HepG2 (cell line): ENCODE results near the gene GUCY1A2. TPM values are rescaled to one million over a fixed set of nuclear protein-coding genes. Genes with fewer than 3 reads are reported as not detected.

Experiments used
- ATAC-seq: fragments of 200-7000 bp; cut with Tn5 transposase; 3 replicates; pipeline ENCODE4 v1.9.1; 2020; ENCODE audit warnings: mild to moderate bottlenecking, moderate library complexity
- BruUV-seq: library from RNA; stranded (reverse); fragments of 400-500 nt; replicated peaks from 2 replicates; lab custom pipeline; 2021; lab: Mats Ljungman, UMichigan
- CTCF ChIA-PET: fragments of 300-600 bp; formaldehyde crosslinking; extraction: SDS; loops from one replicate; lab custom pipeline; 2021; ENCODE audit warnings: low total read pairs, inconsistent platforms, low intra/inter-chr PET ratio; lab: Yijun Ruan, JAX
- POLR2A ChIA-PET: fragments of 350-600 bp; sonication (Branson Sonifier 250); formaldehyde crosslinking; loops from one replicate; lab custom pipeline; 2020; ENCODE audit warnings: antibody characterized with exemption, inconsistent platforms; lab: Yijun Ruan, JAX
- DNase-seq: peaks from one replicate; pipeline ENCODE4 v3.0.0-alpha.2; 2015; ENCODE audit warnings: low spot score
- FAIRE-seq: peaks from 3 replicates; lab custom pipeline; 2011; peaks lifted over from hg19 to GRCh38; lab: Jason Lieb, UNC
- H2AFZ ChIP-seq: one replicate; pipeline ENCODE4 v1.6.1; 2011; ENCODE audit warnings: low read length, inconsistent platforms
- H3K27ac ChIP-seq: fragments of 300-600 bp; 3 replicates; pipeline ENCODE4 v1.8.0; 2011; ENCODE audit warnings: mixed run types, mild to moderate bottlenecking, mixed read lengths, low read length, inconsistent platforms; ENCODE audit not compliant: insufficient read depth; ENCODE audit errors: extremely low read length
- H3K27me3 ChIP-seq, 2 experiments: fragments of 200-600 bp in 1 of 2; 2 replicates in 1 of 2; 3 replicates in 1 of 2; pipeline versions ENCODE4 v1.6.0 to v1.8.0; 2011; ENCODE audit warnings: low read length in 2 of 2, mild to moderate bottlenecking in 2 of 2, moderate library complexity in 2 of 2, inconsistent platforms in 1 of 2; ENCODE audit not compliant: insufficient read depth in 2 of 2, control insufficient read depth in 1 of 2
- H3K36me3 ChIP-seq, 2 experiments: fragments of 200-600 bp in 1 of 2; replicated peaks in 1 of 2; 2 replicates in 1 of 2; 3 replicates in 1 of 2; pipeline versions ENCODE4 v1.5.1 to v1.8.0; 2011; ENCODE audit warnings: low read length in 2 of 2, inconsistent platforms in 1 of 2; ENCODE audit not compliant: insufficient read depth in 2 of 2, control insufficient read depth in 1 of 2
- H3K4me1 ChIP-seq: 2 replicates; pipeline ENCODE4 v1.5.1; 2012; ENCODE audit warnings: low read length, inconsistent platforms; ENCODE audit not compliant: insufficient read depth
- H3K4me2 ChIP-seq: 2 replicates; pipeline ENCODE4 v1.6.0; 2011; ENCODE audit warnings: low read depth, low read length, inconsistent platforms
- H3K4me3 ChIP-seq, 3 experiments: fragments of 200-600 bp in 1 of 3; sonication (generic), shearing (Covaris generic) in 1 of 3; replicated peaks in 1 of 3; 2 replicates each; pipeline ENCODE4 v1.5.1; 2011 to 2016; ENCODE audit warnings: low read length in 3 of 3, inconsistent platforms in 2 of 3, low read depth in 2 of 3, mild to moderate bottlenecking in 2 of 3, control low read depth in 1 of 3, mixed read lengths in 1 of 3; ENCODE audit not compliant: insufficient read depth in 1 of 3
- H3K79me2 ChIP-seq: one replicate; pipeline ENCODE4 v1.6.1; 2011; ENCODE audit warnings: low read length, inconsistent platforms; ENCODE audit not compliant: insufficient read depth
- H3K9ac ChIP-seq: 2 replicates; pipeline ENCODE4 v1.6.0; 2011; ENCODE audit warnings: mild to moderate bottlenecking, low read depth, low read length, inconsistent platforms; ENCODE audit not compliant: insufficient read depth
- H3K9me3 ChIP-seq: 2 replicates; pipeline ENCODE4 v1.5.1; 2012; ENCODE audit warnings: mild to moderate bottlenecking, low read length
- H4K20me1 ChIP-seq: 2 replicates; pipeline ENCODE4 v1.6.0; 2011; ENCODE audit warnings: inconsistent platforms, mild to moderate bottlenecking, low read length, moderate library complexity; ENCODE audit not compliant: insufficient read depth
- DPF2 ChIP-seq: sonication (generic); formaldehyde crosslinking; IDR thresholded peaks from 2 replicates; pipeline ENCODE4 v1.4.0; 2020; ENCODE audit warnings: mild to moderate bottlenecking, low read depth, missing genetic modification reagents, borderline replicate concordance
- HNRNPK ChIP-seq: fragments of 200-400 bp; formaldehyde crosslinking; IDR thresholded peaks from 2 replicates; pipeline ENCODE4 v1.6.1; 2018; ENCODE audit warnings: low read length, low read depth, moderate library complexity, mild to moderate bottlenecking; ENCODE audit not compliant: poor library complexity, severe bottlenecking
- LCORL ChIP-seq, 2 experiments: fragments of 450-650 bp in 1 of 2; sonication (generic) in 1 of 2; formaldehyde crosslinking in 1 of 2; IDR thresholded peaks; 2 replicates each; pipeline versions ENCODE4 v1.5.0 to v1.6.1; 2017 to 2020; ENCODE audit warnings: antibody characterized with exemption in 1 of 2, missing genetic modification reagents in 1 of 2
- MIER2 ChIP-seq: IDR thresholded peaks from 2 replicates; pipeline ENCODE4 v1.6.1; 2016; ENCODE audit warnings: missing biosample characterization, missing genetic modification reagents
- PCBP1 ChIP-seq: fragments of 200-400 bp; formaldehyde crosslinking; IDR thresholded peaks from 2 replicates; pipeline ENCODE4 v1.6.1; 2017; ENCODE audit warnings: mild to moderate bottlenecking, low read depth, low read length, borderline replicate concordance
- PCBP2 ChIP-seq: fragments of 200-400 bp; formaldehyde crosslinking; optimal IDR thresholded peaks from 2 replicates; pipeline ENCODE3; 2018; ENCODE audit warnings: low read length, low read depth; ENCODE audit not compliant: poor library complexity, severe bottlenecking
- POGK ChIP-seq: sonication (generic); formaldehyde crosslinking; conservative IDR thresholded peaks from 2 replicates; pipeline ENCODE4 v1.8.0; 2022; ENCODE audit warnings: mild to moderate bottlenecking, moderate library complexity, missing genetic modification reagents
- ZFP36L1 ChIP-seq: sonication (generic); formaldehyde crosslinking; IDR thresholded peaks from 2 replicates; pipeline ENCODE4 v1.8.0; 2022; ENCODE audit warnings: mild to moderate bottlenecking, missing genetic modification reagents, moderate library complexity
- ZNF251 ChIP-seq: sonication (generic); formaldehyde crosslinking; IDR thresholded peaks from 2 replicates; pipeline ENCODE4 v1.9.0; 2021; ENCODE audit warnings: mild to moderate bottlenecking, missing genetic modification reagents
- ZNF343 ChIP-seq: sonication (generic); formaldehyde crosslinking; IDR thresholded peaks from 2 replicates; pipeline ENCODE4 v1.4.0; 2020; ENCODE audit warnings: mild to moderate bottlenecking, missing genetic modification reagents
- ZNF44 ChIP-seq: sonication (generic); formaldehyde crosslinking; IDR thresholded peaks from 2 replicates; pipeline ENCODE4 v1.5.1; 2020; ENCODE audit warnings: mild to moderate bottlenecking, missing genetic modification reagents
- ZNF484 ChIP-seq: sonication (generic); formaldehyde crosslinking; IDR thresholded peaks from 2 replicates; pipeline ENCODE4 v1.5.1; 2020; ENCODE audit warnings: mild to moderate bottlenecking, low read depth, missing genetic modification reagents, borderline replicate concordance
- ZNF503 ChIP-seq: sonication (generic); formaldehyde crosslinking; IDR thresholded peaks from 2 replicates; pipeline ENCODE4 v1.4.0; 2020; ENCODE audit warnings: missing genetic modification reagents
- ZNF567 ChIP-seq: sonication (generic); formaldehyde crosslinking; IDR thresholded peaks from 2 replicates; pipeline ENCODE4 v1.8.1; 2023; ENCODE audit warnings: mild to moderate bottlenecking, missing genetic modification reagents, borderline replicate concordance
- ZNF576 ChIP-seq: sonication (generic); formaldehyde crosslinking; IDR thresholded peaks from 2 replicates; pipeline ENCODE4 v1.4.0; 2020; ENCODE audit warnings: mild to moderate bottlenecking, missing genetic modification reagents
- ZNF577 ChIP-seq: sonication (generic); formaldehyde crosslinking; IDR thresholded peaks from 2 replicates; pipeline ENCODE4 v1.4.0; 2020; ENCODE audit warnings: mild to moderate bottlenecking, low read depth, missing genetic modification reagents, borderline replicate concordance
- ZNF687 ChIP-seq: sonication (generic); formaldehyde crosslinking; IDR thresholded peaks from 2 replicates; pipeline ENCODE4 v1.5.1; 2020; ENCODE audit warnings: mild to moderate bottlenecking, missing genetic modification reagents, moderate library complexity
- WGBS: methylation state at CpG from one replicate; pipeline ENCODE4 v1.1.6; 2017; ENCODE audit warnings: low lambda C conversion rate; 5-methylcytosine and 5-hydroxymethylcytosine counted together
- in situ Hi-C: cut with HindIII; loops from 2 replicates; pipeline ENCODE4 v1.10.0; 2017; ENCODE audit warnings: low pct_unique_long_range_greater_than_20kb; ENCODE audit not compliant: extremely low pct_ligation_motif_present
- intact Hi-C: fragments of 100-400 bp; cut with micrococcal nuclease; formaldehyde crosslinking; loops from one replicate; pipeline ENCODE4 v1.10.0; 2022; ENCODE audit not compliant: unreplicated experiment
- polyA plus RNA-seq, 8 experiments: library from polyadenylated mRNA; depleted of rRNA in 3 of 8; stranded (reverse) in 7 of 8; unstranded in 1 of 8; fragments of >200 nt; fragmentation: Illumina TruSeq in 4 of 8; extraction: Trizol in 4 of 8; gene quantifications; 2 replicates each; pipeline versions ENCODE4 v1.2.1 to v1.2.3, GENCODE V29; 2011 to 2016; ENCODE audit warnings: low read depth in 4 of 8, missing spikeins in 1 of 8, mixed read lengths in 1 of 8; ENCODE audit not compliant: insufficient read depth in 1 of 8
- total RNA-seq, 5 experiments: library from RNA; depleted of rRNA; stranded (reverse); fragments of >200 nt; fragmentation: Illumina TruSeq; extraction: Trizol; gene quantifications; 2 replicates each; pipeline ENCODE4 v1.2.3, GENCODE V29; 2016; ENCODE audit warnings: low read depth in 1 of 5

GUCY1A2 gene
- total and polyA plus RNA-seq, 2 of the 13 experiments (the other 11 are each of a cell fraction or from before 2014, with no cell fraction given), result 0.01 to 0.07 TPM

GRCh38 chr11:106856566-106856965 lies 161.7 kb downstream of the GUCY1A2 start:
- no TSS peak for BruUV-seq
- Histone ChIP-seq H3K27ac (no peak overlapping the region), H3K79me2 (no peaks in the 10 kb centered on the region), H3K4me3 (no peak overlapping the region), H4K20me1 (no peaks in the 10 kb centered on the region), H3K36me3 (no peaks in the 10 kb centered on the region), H3K9me3 (0 out of 2 replicates have a peak, but pooled peaks cover 3% of the 10 kb centered on the region), H3K27me3 (no peaks in the 10 kb centered on the region), H3K4me2 (no peak overlapping the region), H3K9ac (no peak overlapping the region), H3K4me1 (no peaks in the 10 kb centered on the region), H2AFZ (no peak overlapping the region)
- no peak for FAIRE-seq
- ATAC-seq, result no peak
- in situ Hi-C loops, result no loop called here
- intact Hi-C loops, result no loop called here
- no peak for DNase-seq
- ChIA-PET POLR2A (no interaction called here), CTCF (no interaction called here)
- 17% methylated on average over 3 of the region's 3 CpGs for WGBS
- TF ChIP-seq ZNF343 (no peak), ZNF577 (CRISPR knock-in tag) (no peak), DPF2 (CRISPR knock-in tag) (no peak), MIER2 (no peak), ZNF687 (CRISPR knock-in tag) (no peak), ZNF44 (CRISPR knock-in tag) (no peak), ZFP36L1 (CRISPR knock-in tag) (no peak), LCORL (IDR thresholded peaks at IDR 0.05) (no peak), LCORL (CRISPR knock-in tag; IDR thresholded peaks at IDR 0.05) (no peak), POGK (CRISPR knock-in tag) (no peak), PCBP2 (no peak), ZNF484 (CRISPR knock-in tag) (no peak), ZNF567 (CRISPR knock-in tag) (no peak), PCBP1 (no peak), ZNF251 (no peak), ZNF576 (CRISPR knock-in tag) (no peak), HNRNPK (no peak), ZNF503 (no peak)
